SK-N-SH treated with all-trans-retinoic acid at 6 μM for 48 hours (cell line): Measurements from ENCODE around the gene KLHL29.

Experiments used
- ATAC-seq: fragments of 200-7000 bp; cut with Tn5 transposase; 3 replicates; pipeline ENCODE4 v1.9.1; 2020; ENCODE audit warnings: mild to moderate bottlenecking, moderate library complexity
- ARNTL ChIP-seq: fragments of 450-650 bp; formaldehyde crosslinking; IDR thresholded peaks from 2 replicates; pipeline ENCODE4 v1.5.0; 2020; ENCODE audit warnings: low read depth, mild to moderate bottlenecking, moderate library complexity, borderline replicate concordance
- BACH2 ChIP-seq: fragments of 250-450 bp; sonication (Bioruptor Pico); IDR thresholded peaks from 2 replicates; pipeline ENCODE4 v1.9.0; 2021; ENCODE audit warnings: mild to moderate bottlenecking, borderline replicate concordance
- CREB5 ChIP-seq: fragments of 250-450 bp; sonication (Bioruptor Pico); IDR thresholded peaks from 2 replicates; pipeline ENCODE4 v1.5.1; 2020; ENCODE audit warnings: low read depth, mild to moderate bottlenecking, moderate library complexity
- CSDC2 ChIP-seq: fragments of 250-450 bp; sonication (Bioruptor Pico); IDR thresholded peaks from 2 replicates; pipeline ENCODE4 v1.5.0; 2020; ENCODE audit warnings: mild to moderate bottlenecking, moderate library complexity
- CSRNP3 ChIP-seq: fragments of 250-450 bp; sonication (Bioruptor Pico); IDR thresholded peaks from 2 replicates; pipeline ENCODE4 v1.5.1; 2021; ENCODE audit warnings: mild to moderate bottlenecking, moderate library complexity
- ESRRG ChIP-seq: fragments of 250-450 bp; sonication (Bioruptor Pico); IDR thresholded peaks from 2 replicates; pipeline ENCODE4 v1.6.1; 2021; ENCODE audit warnings: mild to moderate bottlenecking
- GLIS3 ChIP-seq: fragments of 250-450 bp; sonication (Bioruptor Pico); IDR thresholded peaks from 2 replicates; pipeline ENCODE4 v1.5.0; 2020; ENCODE audit warnings: mild to moderate bottlenecking, moderate library complexity
- ISL1 ChIP-seq: fragments of 250-450 bp; sonication (Bioruptor Pico); IDR thresholded peaks from 2 replicates; pipeline ENCODE4 v2.1.2; 2022; ENCODE audit warnings: mild to moderate bottlenecking, moderate library complexity
- OSR1 ChIP-seq: fragments of 250-450 bp; sonication (Bioruptor Pico); IDR thresholded peaks from 2 replicates; pipeline ENCODE4 v1.8.0; 2022; ENCODE audit warnings: moderate library complexity, mild to moderate bottlenecking, inconsistent platforms
- PATZ1 ChIP-seq: fragments of 250-450 bp; sonication (Bioruptor Pico); IDR thresholded peaks from 2 replicates; pipeline ENCODE4 v1.8.0; 2020; ENCODE audit warnings: mild to moderate bottlenecking, moderate library complexity, borderline replicate concordance
- POU6F1 ChIP-seq: fragments of 250-450 bp; sonication (Bioruptor Pico); IDR thresholded peaks from 2 replicates; pipeline ENCODE4 v1.8.0; 2021; ENCODE audit warnings: low read depth, mild to moderate bottlenecking, moderate library complexity, borderline replicate concordance
- PPARA ChIP-seq: fragments of 250-450 bp; sonication (Bioruptor Pico); IDR thresholded peaks from 2 replicates; pipeline ENCODE4 v1.5.0; 2020; ENCODE audit warnings: mild to moderate bottlenecking, borderline replicate concordance
- RARB ChIP-seq: fragments of 250-450 bp; sonication (Bioruptor Pico); IDR thresholded peaks from 2 replicates; pipeline ENCODE4 v1.8.0; 2021; ENCODE audit warnings: mild to moderate bottlenecking, moderate library complexity
- SNAI2 ChIP-seq: fragments of 250-450 bp; sonication (Bioruptor Pico); IDR thresholded peaks from 2 replicates; pipeline ENCODE4 v1.5.0; 2020; ENCODE audit warnings: mild to moderate bottlenecking, moderate library complexity
- TOX ChIP-seq: fragments of 250-450 bp; sonication (Bioruptor Pico); IDR thresholded peaks from 2 replicates; pipeline ENCODE4 v1.8.0; 2021; ENCODE audit warnings: mild to moderate bottlenecking, moderate library complexity, borderline replicate concordance
- TSHZ2 ChIP-seq: fragments of 250-450 bp; sonication (Bioruptor Pico); IDR thresholded peaks from 2 replicates; pipeline ENCODE4 v1.5.0; 2020; ENCODE audit warnings: mild to moderate bottlenecking, moderate library complexity
- ZC3H10 ChIP-seq: fragments of 250-450 bp; sonication (Bioruptor Pico); IDR thresholded peaks from 2 replicates; pipeline ENCODE4 v1.5.1; 2021; ENCODE audit warnings: mild to moderate bottlenecking, moderate library complexity
- ZFP3 ChIP-seq: fragments of 250-450 bp; sonication (Bioruptor Pico); IDR thresholded peaks from 2 replicates; pipeline ENCODE4 v1.5.0; 2020; ENCODE audit warnings: mild to moderate bottlenecking, moderate library complexity
- ZFP30 ChIP-seq: fragments of 450-650 bp; formaldehyde crosslinking; IDR thresholded peaks from 2 replicates; pipeline ENCODE4 v1.5.0; 2022; ENCODE audit warnings: mild to moderate bottlenecking, moderate library complexity
- ZNF565 ChIP-seq: fragments of 450-650 bp; formaldehyde crosslinking; conservative IDR thresholded peaks from 2 replicates; pipeline ENCODE4 v1.5.0; 2020; ENCODE audit warnings: low read depth, mild to moderate bottlenecking, moderate library complexity
- ZNF70 ChIP-seq: fragments of 450-650 bp; formaldehyde crosslinking; IDR thresholded peaks from 2 replicates; pipeline ENCODE4 v1.5.0; 2020; ENCODE audit warnings: mild to moderate bottlenecking, moderate library complexity
- ZNF8 ChIP-seq: fragments of 450-650 bp; formaldehyde crosslinking; IDR thresholded peaks from 2 replicates; pipeline ENCODE4 v1.5.0; 2020; ENCODE audit warnings: mild to moderate bottlenecking, moderate library complexity

KLHL29 gene

GRCh38 chr2:23454501-23455120 is 69.6 kb downstream of the KLHL29 start:
- no peak for ATAC-seq

GRCh38 chr2:23456396-23456795 is 71.4 kb downstream of the KLHL29 start:
- no peak for ATAC-seq
- TF ChIP-seq BACH2 (CRISPR knock-in tag) (no peak), ARNTL (CRISPR knock-in tag) (no peak), CREB5 (CRISPR knock-in tag) (no peak), PPARA (no peak), ZFP30 (no peak), GLIS3 (CRISPR knock-in tag) (no peak), CSRNP3 (CRISPR knock-in tag) (no peak), ZNF8 (CRISPR knock-in tag) (no peak)

More at GRCh38 chr2:23454501-23455120, 69.6 kb downstream of the KLHL29 start:
- TF ChIP-seq CSRNP3 (CRISPR knock-in tag) (no peak), ARNTL (CRISPR knock-in tag) (no peak), POU6F1 (CRISPR knock-in tag) (no peak), GLIS3 (CRISPR knock-in tag) (no peak), ISL1 (CRISPR knock-in tag) (no peak), TSHZ2 (CRISPR knock-in tag) (no peak), ESRRG (CRISPR knock-in tag) (no peak), CREB5 (CRISPR knock-in tag) (no peak), ZNF8 (CRISPR knock-in tag) (no peak), TOX (CRISPR knock-in tag) (no peak), ZNF565 (CRISPR knock-in tag) (no peak), ZFP30 (no peak), SNAI2 (no peak), OSR1 (CRISPR knock-in tag) (no peak), ZC3H10 (CRISPR knock-in tag) (no peak), ZNF70 (CRISPR knock-in tag) (no peak), CSDC2 (CRISPR knock-in tag) (no peak), RARB (CRISPR knock-in tag) (no peak), ZFP3 (CRISPR knock-in tag) (no peak), PATZ1 (no peak)
- TF ChIP-seq, all 23 proteins: peak for 0
